Measurements from ENCODE around the gene ZC3H12D. TPM values are rescaled to one million over a fixed set of nuclear protein-coding genes. Genes with fewer than 3 reads are reported as not detected.

The ZC3H12D gene
- total and polyA plus RNA-seq, 5 experiments from 2014 or later: 1.1 to 63.5 (median 1.7) TPM

GRCh38 chr6:149483334-149483725 is 1.5 kb downstream of the ZC3H12D start:
- DNase-seq (peak in 1 of 10 donors; percentile 14), ATAC-seq (no peak)
- Mint-ChIP-seq H3K27ac (peak overlapping the region; percentile 95 to 99 (median 98)), H3K4me3 (peak overlapping the region; percentile 84 to 99 (median 94)), H3K27me3 (no peaks in the 10 kb centered on the region), H3K4me1 (peaks cover 36 to 78% (median 63%) of the 10 kb centered on the region in 4 donors), H3K9me3 (no peaks in the 10 kb centered on the region), H3K36me3 (peaks cover 0 to 13% (median 0%) of the 10 kb centered on the region in 3 donors)
- POLR2A ChIA-PET: interaction anchor here (0.9 to 3.0 kb wide), 3 partner anchors 10 to 39 kb away, joined by 3 to 22 read pairs (median 13); no protein-coding TSS in a partner anchor

GRCh38 chr6:149482545-149483333 is 2.1 kb downstream of the ZC3H12D start:
- Mint-ChIP-seq H3K4me1 (peaks cover 36 to 78% (median 63%) of the 10 kb centered on the region in 4 donors), H3K4me3 (peak overlapping the region; percentile 84 to 99 (median 94)), H3K27me3 (no peaks in the 10 kb centered on the region), H3K9me3 (no peaks in the 10 kb centered on the region), H3K27ac (peak overlapping the region; percentile 95 to 99 (median 98)), H3K36me3 (peaks cover 0 to 13% (median 0%) of the 10 kb centered on the region in 3 donors)
- DNase-seq (peak in 1 of 10 donors; percentile 23), ATAC-seq (no peak)
- POLR2A ChIA-PET: interaction anchor here (0.5 to 3.0 kb wide), 3 partner anchors 9 to 268 kb away, joined by 3 to 22 read pairs (median 3); no protein-coding TSS in a partner anchor

- peak overlapping the region; percentile 84 to 99 (median 94) for H3K4me3 Mint-ChIP-seq
- ATAC-seq (peak in 1 of 2 donors; percentile 17), DNase-seq (peak in 8 of 10 donors; percentile 12 to 42 (median 26))
- peaks cover 38 to 76% (median 65%) of the 10 kb centered on the region in 4 donors for H3K4me1 Mint-ChIP-seq
- H3K9me3 Mint-ChIP-seq: no peaks in the 10 kb centered on the region
- peak overlapping the region; percentile 95 to 99 (median 98) for H3K27ac Mint-ChIP-seq
- no peaks in the 10 kb centered on the region for H3K27me3 Mint-ChIP-seq
- POLR2A ChIA-PET: interaction anchor here (1.2 kb wide), 1 partner anchor 453 kb away, joined by 6 read pairs; no protein-coding TSS in a partner anchor
- peaks cover 0 to 13% (median 0%) of the 10 kb centered on the region in 3 donors for H3K36me3 Mint-ChIP-seq
Observed at GRCh38 chr6:149480502-149481280, 4.1 kb downstream of the ZC3H12D start.

GRCh38 chr6:149478631-149479314 is 6.0 kb downstream of the ZC3H12D start:
- POLR2A ChIA-PET: no interaction called here
- Mint-ChIP-seq H3K9me3 (no peaks in the 10 kb centered on the region), H3K27ac (peak overlapping the region in 5 of 10 donors; percentile 46 to 99 (median 80)), H3K27me3 (no peaks in the 10 kb centered on the region), H3K36me3 (peaks cover 0 to 14% (median 0%) of the 10 kb centered on the region in 3 donors), H3K4me3 (peak overlapping the region in 3 of 10 donors; percentile 57 to 99 (median 96)), H3K4me1 (peaks cover 29 to 76% (median 50%) of the 10 kb centered on the region in 4 donors)
- no peak for ATAC-seq
- no peak for DNase-seq

- Mint-ChIP-seq H3K27ac (peak overlapping the region in 5 of 10 donors; percentile 54 to 84 (median 55)), H3K4me1 (peaks cover 29 to 81% (median 49%) of the 10 kb centered on the region in 4 donors), H3K36me3 (peaks cover 0 to 26% (median 0%) of the 10 kb centered on the region in 3 donors), H3K4me3 (peak overlapping the region in 1 of 10 donors; percentile 42), H3K27me3 (no peaks in the 10 kb centered on the region), H3K9me3 (no peaks in the 10 kb centered on the region)
- ATAC-seq (no peak), DNase-seq (no peak)
- POLR2A ChIA-PET: interaction anchor here (0.6 kb wide), 1 partner anchor 28 kb away, joined by 3 read pairs; no protein-coding TSS in a partner anchor
Observed at GRCh38 chr6:149477544-149477943, 7.3 kb downstream of the ZC3H12D start.

GRCh38 chr6:149476789-149477455 is 7.9 kb downstream of the ZC3H12D start:
- no peaks in the 10 kb centered on the region for H3K9me3 Mint-ChIP-seq
- ATAC-seq: no peak
- H3K27me3 Mint-ChIP-seq: no peaks in the 10 kb centered on the region
- POLR2A ChIA-PET: interaction anchor here (1.2 kb wide), 1 partner anchor 32 kb away, joined by 3 read pairs; no protein-coding TSS in a partner anchor
- no peak for DNase-seq
- H3K4me1 Mint-ChIP-seq: peaks cover 28 to 83% (median 49%) of the 10 kb centered on the region in 4 donors
- H3K36me3 Mint-ChIP-seq: peaks cover 0 to 32% (median 0%) of the 10 kb centered on the region in 3 donors
- peak overlapping the region in 5 of 10 donors; percentile 15 to 84 (median 54) for H3K27ac Mint-ChIP-seq
- no peak overlapping the region for H3K4me3 Mint-ChIP-seq

- H3K27ac Mint-ChIP-seq: peak overlapping the region in 4 of 10 donors; percentile 27 to 84 (median 66)
- peaks cover 0 to 43% (median 2%) of the 10 kb centered on the region in 3 donors for H3K36me3 Mint-ChIP-seq
- no peaks in the 10 kb centered on the region for H3K27me3 Mint-ChIP-seq
- H3K9me3 Mint-ChIP-seq: no peaks in the 10 kb centered on the region
- H3K4me1 Mint-ChIP-seq: peaks cover 15 to 77% (median 34%) of the 10 kb centered on the region in 4 donors
- H3K4me3 Mint-ChIP-seq: peak overlapping the region in 2 of 10 donors; percentile 53 to 61
- POLR2A ChIA-PET: interaction anchor here (0.9 to 3.5 kb wide), 4 partner anchors 10 to 44 kb away, joined by 3 to 22 read pairs (median 7); partner anchors contain the start of gene ZC3H12D
- DNase-seq (no peak), ATAC-seq (no peak)
Observed at GRCh38 chr6:149474108-149474935, 10.5 kb downstream of the ZC3H12D start.

GRCh38 chr6:149473080-149474052 is 11.4 kb downstream of the ZC3H12D start:
- Mint-ChIP-seq H3K27ac (peak overlapping the region in 9 of 10 donors; percentile 17 to 88 (median 69)), H3K4me1 (peaks cover 11 to 77% (median 32%) of the 10 kb centered on the region in 4 donors), H3K36me3 (peaks cover 0 to 37% (median 2%) of the 10 kb centered on the region in 3 donors), H3K27me3 (no peaks in the 10 kb centered on the region), H3K9me3 (no peaks in the 10 kb centered on the region), H3K4me3 (peak overlapping the region in 9 of 10 donors; percentile 21 to 74 (median 53))
- POLR2A ChIA-PET: interaction anchor here (1.6 to 3.5 kb wide), 3 partner anchors 9 to 15 kb away, joined by 3 to 22 read pairs (median 9); partner anchors contain the start of gene ZC3H12D
- DNase-seq: peak in 3 of 10 donors; percentile 36 to 40 (median 37)
- peak; percentile 52 to 82 for ATAC-seq

GRCh38 chr6:149472241-149472640 is 12.6 kb downstream of the ZC3H12D start:
- ATAC-seq (no peak), DNase-seq (no peak)
- POLR2A ChIA-PET: interaction anchor here (1.6 to 3.5 kb wide), 2 partner anchors 8 to 12 kb away, joined by 3 to 22 read pairs; partner anchors contain the start of gene ZC3H12D
- Mint-ChIP-seq H3K27ac (peak overlapping the region in 7 of 10 donors; percentile 13 to 81 (median 44)), H3K4me1 (peaks cover 13 to 83% (median 37%) of the 10 kb centered on the region in 4 donors), H3K36me3 (peaks cover 0 to 37% (median 2%) of the 10 kb centered on the region in 3 donors), H3K9me3 (no peaks in the 10 kb centered on the region), H3K4me3 (peak overlapping the region in 3 of 10 donors; percentile 2 to 55 (median 18)), H3K27me3 (no peaks in the 10 kb centered on the region)

Data from naive thymus-derived CD8-positive, alpha-beta T cell (primary cell).